GM18909 (cell line): ENCODE data around the gene LRRC51.

Experiments used
- ATAC-seq: cut with Tn5 transposase; IDR thresholded peaks from one replicate; pipeline ENCODE4 v1.9.1; 2021; ENCODE audit warnings: mild to moderate bottlenecking; ENCODE audit not compliant: unreplicated experiment, poor library complexity

LRRC51 gene, protein sequence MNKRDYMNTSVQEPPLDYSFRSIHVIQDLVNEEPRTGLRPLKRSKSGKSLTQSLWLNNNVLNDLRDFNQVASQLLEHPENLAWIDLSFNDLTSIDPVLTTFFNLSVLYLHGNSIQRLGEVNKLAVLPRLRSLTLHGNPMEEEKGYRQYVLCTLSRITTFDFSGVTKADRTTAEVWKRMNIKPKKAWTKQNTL

DNA sequence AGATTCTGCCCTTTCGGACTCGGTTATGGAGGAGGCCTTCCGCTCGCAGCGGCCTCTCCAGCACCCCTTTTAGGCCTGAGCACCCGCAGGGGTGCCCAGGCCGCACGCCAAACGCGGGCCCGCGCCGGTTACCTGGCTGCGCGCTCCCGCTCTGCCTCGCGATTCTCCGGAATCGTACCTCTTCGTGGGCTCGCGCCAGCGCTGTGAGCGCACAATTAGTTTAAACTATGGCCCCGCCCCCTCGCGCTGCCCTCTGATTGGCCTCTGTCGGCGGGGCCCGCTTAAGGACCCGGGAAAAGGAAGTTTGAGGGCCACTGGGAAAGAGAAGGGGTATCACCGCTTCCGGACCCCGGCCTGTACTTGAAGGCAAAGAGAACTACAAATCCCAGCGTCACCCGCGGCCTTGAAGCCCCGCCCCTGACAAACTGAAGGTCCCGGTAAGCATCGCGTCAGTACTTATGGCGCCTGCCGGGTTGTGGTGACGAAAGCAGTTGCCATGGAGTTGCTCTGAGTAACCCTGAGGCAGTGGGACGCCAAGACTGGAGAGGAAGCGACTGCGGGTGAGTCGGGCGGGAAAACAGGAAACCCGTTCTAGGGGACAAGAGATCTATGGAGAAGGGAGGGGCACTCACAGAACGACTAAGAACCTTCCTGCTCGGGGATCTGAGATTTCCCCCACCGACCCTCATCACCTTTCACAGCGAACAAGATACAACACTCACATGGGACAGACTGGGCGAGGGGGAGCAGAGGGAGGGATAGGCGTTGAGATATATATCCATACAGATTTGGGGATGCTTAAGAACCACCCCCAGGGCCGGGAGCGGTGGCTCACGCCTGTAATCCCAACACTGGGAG, at the start of gene LRRC51, which contains the start of gene NUMA1:
Gene LRRC51, plus strand, starts transcription at position 525 of the 858 bp plus-strand sequence. CDS start 8,234 bp downstream, outside the sequence.
Gene NUMA1, minus strand, starts transcription at position 217 of the 858 bp plus-strand sequence. CDS start 44,599 bp downstream, outside the sequence.
- ATAC-seq, result peak; percentile 92

DNA sequence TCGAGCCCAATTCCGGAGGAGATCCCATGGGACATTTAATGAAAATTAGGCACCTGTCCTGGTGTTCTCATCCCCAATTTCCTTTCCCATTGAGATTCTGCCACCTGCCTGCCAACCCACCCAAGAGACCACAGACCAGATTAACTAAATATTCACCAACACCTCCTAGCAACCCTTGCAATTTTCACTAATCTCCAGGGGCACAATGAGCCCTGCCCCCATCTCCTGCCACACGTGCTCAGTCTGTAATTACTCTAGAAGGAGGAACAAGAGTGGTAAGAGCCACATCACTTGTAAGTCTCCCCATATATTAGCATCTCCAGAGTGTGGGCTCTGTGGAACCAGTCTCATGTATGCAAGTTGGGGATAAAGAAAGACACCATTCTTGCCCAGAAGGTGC, 44.0 kb upstream of the LRRC51 start:
- ATAC-seq, result no peak

DNA sequence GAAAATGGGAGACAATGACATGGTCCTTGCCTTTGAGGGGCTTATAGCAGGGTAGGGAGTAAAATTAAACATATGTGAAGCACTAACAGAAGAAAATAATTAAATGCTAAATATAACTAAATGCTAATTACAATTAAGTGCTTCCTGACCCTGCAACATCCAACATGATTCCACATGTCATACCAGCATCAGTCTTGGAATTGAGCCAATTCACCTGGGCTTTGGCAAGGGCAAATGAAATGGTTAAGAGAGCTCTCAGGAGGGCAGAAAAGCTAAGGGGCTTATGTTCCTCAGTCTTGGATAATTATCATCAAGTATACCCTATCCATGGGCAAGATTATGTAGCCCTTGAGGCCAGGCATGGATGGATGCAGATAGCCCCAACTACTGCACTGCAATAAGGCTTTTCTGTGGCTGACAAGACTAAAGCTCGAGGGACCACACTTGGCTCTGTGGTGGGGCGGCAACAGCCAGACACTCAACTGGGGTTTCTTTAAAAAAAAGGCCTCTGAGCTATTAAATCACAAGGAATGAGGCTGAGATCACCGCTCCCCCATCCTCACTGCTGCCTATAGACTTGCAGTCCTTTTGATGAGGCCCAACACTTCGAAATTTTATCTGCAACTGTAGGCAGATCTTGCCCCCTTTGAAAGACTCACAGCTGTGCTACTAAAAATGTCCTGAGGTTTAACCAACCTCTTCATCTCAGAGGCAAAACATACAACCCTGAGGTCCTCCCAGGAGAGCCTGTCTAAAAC, 42.9 kb upstream of the LRRC51 start:
- ATAC-seq, result no peak

DNA sequence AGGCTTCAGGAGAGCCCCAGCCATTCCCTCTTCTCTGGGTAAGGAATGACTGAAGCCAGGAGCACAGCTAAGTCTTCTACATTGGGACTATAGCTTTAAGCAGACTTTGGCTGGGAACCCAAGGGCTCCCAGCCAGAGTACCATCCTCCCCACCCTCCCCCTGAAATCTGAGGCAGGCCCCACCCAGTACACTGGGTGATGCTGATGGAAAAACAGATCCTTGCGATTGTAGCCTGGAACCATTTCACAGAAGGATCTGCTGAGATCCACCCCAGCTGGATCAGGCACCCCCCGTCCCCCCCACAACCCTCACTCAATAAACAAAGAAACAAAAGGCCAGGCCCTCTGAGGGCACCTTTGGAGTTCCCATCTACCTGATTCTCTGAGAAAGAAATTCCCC, 42.2 kb upstream of the LRRC51 start:
- no peak for ATAC-seq

DNA sequence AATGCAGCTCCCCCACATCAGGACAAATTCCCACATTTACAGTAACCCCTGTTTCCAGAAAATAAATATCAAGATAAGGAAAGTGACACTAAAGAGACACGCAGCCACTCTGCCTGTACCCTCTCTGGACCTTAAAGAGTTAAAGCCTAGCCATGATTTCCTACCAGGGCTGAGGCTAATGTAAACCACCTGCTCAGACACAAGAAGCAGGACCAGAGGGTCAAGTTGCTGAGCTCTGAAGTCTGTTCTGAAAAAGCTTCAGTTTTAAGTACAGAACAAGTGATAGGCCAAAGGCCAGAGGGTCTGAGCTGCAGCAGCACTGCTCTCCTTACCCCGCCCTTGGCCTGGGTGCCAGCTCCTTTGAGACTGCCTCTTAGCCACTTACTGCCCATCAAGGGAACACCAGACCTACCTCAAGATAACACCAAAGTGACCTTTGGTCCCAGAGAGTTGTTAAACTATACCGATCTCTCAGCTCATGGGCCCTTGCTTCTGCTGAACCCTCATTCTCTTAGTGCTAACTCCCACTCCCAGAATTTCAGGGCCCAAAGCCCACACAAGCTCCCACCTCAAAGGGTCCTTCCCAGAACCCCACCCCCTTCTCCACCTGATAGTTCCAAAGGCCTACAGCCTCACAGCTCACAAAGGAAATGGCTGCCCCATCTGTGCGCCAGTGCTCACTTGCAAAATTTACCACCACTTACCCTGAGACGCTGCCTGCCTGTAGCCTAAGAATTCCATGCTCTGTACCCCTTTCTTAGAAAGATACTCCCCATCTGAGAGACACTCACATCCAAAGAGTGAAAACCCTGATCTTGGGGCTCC, 41.4 kb upstream of the LRRC51 start:
- no peak for ATAC-seq

DNA sequence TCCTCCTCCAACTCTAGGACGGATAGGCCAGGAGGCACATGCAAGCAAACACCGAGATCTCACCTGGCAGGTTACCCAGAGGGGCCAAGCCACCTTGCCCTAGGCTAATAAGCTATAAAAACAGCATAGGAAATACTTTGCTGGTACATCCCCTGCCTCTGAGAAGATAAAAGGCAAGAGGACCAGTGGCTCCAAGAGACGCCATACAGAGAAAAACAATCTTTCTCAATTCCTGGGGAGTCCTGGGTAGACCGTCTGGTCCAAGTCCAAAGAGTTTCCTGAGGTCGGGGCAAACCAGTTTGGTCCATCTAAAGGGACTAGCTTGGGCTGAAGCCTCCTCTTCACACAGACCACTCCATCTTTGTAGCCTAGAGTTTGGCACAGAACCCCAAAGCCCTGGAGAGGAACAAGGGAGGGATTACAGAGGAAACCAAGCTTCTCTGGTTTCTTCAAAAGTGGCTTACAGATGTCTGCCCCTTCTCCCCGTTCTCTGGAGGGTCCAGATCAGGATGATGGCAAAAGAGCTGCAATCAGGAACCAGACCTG, 40.7 kb upstream of the LRRC51 start:
- no peak for ATAC-seq

DNA sequence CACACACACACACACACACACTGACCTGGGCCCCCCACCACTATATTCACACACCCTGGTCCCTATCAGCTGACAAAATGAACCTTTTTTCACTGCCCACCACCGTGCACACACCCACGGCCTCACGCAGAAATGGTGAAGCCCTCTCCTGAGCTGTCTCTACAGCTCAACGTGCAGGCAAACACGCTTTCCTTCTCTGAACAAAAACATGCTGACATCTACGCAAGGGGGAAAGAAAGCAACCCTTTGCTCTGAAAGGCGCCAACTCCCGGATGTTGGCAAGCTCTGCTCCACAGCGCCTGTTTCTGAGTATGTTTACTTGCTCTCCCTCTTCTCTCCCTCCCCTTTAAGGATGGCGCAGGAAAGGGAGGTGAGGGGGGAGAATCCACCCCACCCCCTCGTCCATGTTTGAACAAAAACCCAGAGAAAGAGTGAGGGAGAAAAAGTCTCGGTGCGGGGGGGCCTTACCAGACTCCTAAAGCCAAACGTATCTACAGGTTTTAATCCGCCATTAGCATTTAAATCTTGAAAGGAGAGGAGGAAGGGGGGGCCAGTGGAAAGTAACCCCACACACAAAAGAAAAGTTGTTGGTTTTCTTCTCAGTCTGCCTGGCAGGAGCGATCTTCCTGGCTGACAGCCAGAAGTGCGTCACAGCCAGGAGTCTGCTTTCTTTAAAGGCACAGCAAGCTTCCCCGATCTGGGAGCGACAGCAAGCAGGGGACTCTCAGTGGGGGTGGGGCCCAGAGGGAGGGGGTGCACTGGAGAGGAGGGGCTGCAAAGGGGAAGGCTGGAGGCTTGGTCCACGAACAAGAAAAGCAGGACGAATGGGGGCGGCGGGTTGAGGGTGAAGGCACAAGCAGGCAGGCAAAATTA, 39.9 kb upstream of the LRRC51 start:
- ATAC-seq, result no peak

DNA sequence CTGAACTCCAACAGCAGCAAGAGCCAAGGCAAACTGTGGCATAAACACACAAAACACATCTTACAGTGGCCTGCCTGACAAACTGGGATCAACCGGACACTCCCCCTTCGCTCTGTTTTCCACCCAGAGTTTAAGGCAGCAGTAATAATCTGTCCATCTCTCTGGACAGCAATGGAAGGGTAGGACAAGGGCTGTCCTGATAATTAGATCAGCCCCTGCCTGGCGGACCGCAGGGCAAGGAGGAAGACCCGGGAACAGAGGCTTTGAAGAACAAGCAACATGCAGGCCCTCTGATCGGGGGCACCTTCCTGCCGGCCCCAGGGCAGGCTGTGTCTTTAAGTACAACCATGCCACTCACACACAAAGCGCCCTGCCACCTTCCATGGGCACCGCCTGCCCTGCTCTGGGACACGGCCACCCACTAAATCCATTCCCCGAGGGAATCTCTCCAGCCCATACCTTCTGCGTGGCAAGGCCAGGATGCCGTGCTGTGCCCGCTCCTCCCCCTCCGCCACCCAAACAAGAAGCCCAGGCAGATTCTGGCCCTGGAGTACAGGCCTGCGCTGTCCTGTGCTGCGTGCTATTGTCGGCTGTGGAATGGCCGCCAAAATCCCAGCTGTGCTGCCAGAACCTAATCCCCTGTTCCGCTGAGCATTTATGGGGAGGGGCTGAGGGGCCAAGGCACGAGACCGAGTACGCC, 39.1 kb upstream of the LRRC51 start:
- ATAC-seq, result no peak

DNA sequence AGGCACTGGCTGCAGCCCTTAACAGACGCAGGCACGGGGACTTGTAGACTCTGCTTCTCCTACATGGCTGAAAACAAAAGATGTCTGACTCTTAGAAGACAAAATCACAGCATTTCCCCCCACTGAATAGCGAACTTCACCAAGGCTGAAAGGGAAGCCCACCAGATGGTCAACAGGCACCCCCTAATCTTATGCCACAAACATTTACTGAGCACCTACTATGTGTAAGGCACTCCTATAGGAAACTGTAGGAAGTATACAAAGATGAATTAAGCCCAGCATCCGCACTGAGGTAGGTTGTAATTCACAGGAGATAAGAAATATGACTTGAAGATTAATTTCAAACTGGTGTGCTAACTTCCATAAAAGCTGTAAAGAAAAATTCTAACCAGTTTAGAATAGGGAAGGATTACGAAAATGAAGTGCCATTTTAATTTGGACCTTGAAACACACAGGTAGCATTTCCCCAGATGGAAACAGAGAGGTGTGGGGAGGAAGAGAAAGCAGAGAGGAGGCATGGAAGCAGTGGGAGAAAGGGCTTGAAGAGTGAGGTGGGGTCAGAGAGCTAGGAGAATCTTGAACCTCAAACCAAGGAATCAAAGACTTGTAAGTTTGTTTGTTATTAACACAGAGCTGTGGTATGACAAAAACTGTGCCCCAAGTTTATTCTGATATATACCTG, 38.4 kb upstream of the LRRC51 start:
- no peak for ATAC-seq

DNA sequence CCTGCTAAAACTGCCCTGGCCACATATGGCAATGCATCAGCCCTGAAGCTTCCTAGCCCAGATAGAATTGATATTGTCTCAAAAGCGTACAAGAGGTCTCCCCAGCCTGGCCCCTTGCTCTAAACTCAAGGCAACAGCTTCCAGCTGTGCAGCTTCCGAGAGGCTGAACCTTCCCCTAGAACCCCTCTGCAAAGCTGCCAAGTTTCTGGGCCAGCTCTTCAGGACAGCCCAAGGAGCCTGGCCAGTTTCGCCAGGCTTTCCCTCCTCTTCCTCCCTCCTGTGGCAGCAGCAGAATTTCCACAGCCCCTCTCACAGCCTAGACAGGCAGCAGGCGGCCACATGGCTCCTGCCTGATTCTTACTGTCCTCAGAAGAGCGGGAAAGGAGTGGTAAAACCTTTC, 34.8 kb upstream of the LRRC51 start:
- no peak for ATAC-seq

DNA sequence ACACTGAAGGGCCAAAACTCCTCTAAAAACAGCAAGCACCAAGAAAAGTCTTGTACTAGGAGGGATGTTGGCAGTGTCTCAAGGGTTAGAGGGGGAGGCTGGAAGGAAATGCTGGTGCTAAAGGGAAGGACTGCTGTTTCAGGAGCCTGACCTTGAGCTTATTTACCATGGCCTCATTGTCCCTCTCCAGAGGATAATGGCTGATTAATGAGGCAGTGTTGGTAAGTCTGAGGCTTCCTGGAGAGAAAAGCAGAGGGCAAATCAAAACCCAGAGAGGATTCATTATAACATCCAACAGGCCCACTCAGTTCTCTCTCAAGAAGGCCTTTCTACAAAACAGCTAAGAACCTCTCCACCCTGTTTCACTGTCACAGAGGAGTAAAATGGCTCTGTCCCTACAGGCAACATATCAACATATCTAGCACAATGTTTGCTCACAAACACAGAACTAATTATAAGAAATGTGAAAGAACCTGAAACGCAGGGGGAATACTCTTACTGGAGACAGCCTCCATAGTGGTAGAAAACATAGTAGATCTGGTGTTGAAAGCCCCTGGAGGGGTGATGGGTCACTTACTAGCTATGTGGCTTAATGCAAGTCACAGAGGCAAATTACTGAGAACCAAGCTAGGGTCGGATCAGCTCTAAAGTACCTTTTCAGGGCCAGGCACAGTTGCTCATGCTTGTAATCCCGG, 31.7 kb upstream of the LRRC51 start:
- ATAC-seq, result no peak

DNA sequence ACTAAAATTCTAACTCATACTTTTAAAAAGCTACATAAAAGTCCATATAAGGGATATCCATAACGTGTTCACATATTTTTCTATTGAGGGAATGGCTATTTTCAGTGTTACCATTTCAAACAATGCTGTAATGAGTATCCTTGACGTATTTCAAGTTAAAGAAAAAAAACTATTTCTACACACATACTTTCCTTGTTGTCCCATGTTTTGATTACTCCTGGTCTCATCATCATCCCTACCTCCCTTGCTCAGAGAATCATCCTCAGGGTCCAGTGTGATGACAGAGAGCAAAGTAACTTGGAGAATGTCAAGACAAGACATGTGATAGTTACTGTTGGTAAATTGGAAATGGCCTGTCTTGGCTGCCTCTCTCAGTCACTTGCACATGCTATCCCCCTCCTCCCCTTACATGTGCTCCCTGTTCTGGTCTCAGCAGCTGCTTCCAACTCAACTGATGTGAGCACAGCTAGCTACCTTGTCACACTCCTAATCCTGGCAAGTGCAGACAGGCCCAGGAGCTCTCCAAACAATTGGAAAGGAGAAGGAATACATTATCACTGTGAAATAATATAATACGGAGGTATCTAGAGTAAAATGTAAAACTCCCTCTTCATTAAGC, 22.1 kb upstream of the LRRC51 start:
- no peak for ATAC-seq

DNA sequence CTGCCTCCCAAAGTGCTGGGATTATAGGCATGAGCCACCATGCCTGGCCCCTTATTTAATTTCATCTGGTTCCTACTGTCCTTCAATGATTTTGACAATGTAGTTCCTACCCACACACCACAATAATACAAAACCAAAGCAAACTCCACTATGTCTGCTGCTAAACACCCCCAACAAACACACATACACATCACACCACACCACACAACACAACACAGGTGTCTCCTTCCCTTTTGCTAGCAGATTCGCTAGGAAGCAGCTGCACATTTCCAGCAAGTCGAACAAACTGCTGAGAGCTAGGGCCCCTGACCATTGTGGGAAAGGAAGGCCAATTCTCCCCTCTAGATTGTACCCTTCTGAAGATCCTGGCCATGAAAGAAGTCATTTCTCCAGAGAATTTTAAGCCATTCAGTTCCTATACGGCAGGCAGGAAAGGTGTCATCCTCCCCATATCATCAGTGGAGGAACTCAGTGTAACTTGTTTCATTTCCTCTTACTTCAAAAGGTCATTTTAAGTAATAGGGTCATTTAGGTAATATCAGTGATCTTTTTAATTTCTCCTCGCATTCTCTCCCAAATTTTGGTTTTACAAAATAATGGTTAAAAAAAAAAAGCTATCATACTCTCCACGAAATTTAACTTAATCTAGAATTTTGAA, 18.8 kb upstream of the LRRC51 start:
- no peak for ATAC-seq

DNA sequence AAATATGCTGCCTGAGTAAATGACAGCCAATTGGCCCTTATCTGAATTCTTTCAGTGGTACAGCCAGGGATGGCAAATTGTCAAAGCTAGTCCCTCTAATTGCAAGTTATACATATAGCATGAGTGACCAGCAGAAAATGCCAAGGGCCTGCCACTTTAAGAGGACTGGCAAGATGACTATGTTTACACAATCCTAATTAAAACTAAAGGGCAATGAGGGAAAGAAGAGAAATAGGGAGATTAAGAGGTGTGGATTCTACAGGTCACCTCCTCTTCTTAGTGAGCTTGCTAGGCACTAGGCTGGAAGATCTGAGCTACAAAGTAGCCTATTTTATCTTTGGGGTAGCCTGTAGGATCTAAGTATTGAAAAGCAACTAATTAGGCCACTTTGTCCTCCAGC, 13.8 kb upstream of the LRRC51 start:
- ATAC-seq, result no peak

DNA sequence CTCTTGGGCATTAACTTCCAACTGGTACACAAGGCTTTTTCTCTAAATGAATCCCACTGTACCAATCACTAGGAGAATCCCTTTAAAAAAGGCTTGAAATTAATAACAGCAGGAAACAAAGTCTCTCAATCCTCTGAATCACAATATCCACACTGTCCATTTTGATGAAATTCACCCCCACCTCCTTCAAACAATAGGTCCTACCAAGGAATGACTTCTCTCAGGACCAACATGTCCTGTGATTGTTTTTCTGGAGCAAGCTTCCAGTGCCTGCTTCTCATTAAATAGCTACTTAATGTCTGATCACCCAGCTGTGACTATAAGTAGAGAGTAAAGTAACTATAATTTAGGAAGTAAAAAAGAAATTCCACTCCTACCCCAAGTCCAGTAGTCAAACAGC, 13.4 kb upstream of the LRRC51 start:
- no peak for ATAC-seq

DNA sequence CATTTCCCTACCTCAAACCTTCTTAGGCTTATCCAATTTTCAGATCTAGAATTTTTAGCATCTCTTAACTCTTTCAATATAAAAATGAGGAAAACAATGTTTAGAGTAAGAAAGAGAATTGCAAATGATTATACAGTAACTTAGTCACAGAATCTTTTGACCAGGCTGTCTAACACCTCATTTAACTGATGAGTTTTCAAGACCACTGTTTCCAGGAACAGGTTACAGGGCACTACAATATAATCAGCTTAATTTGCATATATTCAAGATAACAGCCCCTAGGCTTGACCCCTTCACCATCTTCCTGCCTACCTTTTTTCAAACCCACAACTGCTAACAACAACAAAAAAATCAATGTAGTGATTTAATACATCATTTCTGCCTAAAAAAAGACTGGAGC, 13.0 kb upstream of the LRRC51 start:
- no peak for ATAC-seq
